T-helper 9 cell (primary cell): Measurements from ENCODE around the gene COQ9.
"Not testable (repeated sequence)": the region's sequence is repeated elsewhere in the genome, so short reads cannot be mapped to it uniquely, and the experiment has no call there.

Experiments
- DNase-seq: peaks from one replicate; pipeline ENCODE4 v3.0.0-alpha.2; 2020

Gene COQ9

DNA sequence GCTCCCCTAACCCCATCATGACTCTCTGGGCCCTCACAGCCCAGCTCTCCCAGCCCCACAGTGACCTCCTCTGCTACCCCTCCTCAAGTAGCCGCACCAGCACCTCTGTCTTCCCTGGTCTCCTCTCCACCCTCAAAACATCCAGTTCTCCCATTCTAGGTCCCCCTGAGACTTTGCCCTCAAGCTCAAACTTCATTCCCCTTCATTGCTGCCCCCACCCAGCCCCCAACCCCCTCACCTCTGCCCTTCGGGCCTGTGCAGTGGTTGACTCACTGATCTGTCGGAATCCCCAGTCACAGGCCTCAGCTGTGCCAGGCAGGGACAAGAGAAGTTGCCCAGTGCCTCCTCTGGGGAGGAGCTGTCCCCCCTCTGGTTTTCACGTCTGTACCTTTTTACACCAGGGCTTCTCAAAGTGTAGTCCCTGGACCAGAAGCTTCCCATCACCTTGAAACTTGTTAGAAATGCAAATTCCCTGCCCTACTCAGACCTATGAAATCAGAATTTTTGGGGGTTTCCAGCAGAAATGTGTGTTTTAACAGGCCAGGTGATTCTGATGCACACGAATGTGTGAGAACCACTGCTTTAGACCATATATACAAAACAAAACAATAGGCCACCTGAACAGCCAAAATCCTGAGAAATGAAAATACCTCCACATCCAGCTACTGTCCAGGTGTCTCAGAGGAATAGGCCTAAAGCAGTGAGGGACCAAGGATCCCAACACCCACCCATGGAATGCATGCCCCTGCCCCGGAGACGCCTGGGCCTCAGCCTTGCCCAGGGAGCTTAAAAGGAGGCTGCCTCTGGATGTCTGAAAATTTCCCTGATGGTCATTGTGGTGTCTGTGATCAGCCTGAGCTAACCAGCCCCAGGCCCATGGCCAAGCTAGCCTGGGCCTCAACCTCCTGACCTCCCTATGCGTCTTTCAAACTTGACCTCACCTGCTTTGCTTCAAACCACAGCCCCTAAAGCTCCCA is 39.9 kb downstream of the COQ9 start:
- no peak for DNase-seq

GRCh38 chr16:57489229-57489628 is 42.0 kb downstream of the COQ9 start:
- DNase-seq = no peak

DNA sequence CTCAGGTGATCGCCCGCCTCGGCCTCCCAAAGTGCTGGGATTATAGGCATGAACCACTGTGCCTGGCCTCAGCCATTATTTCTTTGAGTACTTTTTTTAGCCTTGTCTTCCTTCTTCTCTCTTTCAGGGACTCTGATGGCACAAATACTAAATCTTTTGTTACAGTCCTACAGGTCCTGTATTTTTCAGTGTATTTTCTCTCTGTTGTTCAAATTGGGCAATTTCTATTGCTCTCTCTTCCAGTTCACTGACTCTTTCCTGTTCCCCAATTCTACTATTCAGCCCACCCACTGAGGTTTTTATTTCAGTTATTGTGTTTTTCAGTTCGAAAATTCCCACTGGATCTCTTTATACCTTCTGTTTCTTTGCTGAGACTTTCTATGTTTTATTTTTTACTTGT is 46.5 kb downstream of the COQ9 start:
- no peak for DNase-seq

GRCh38 chr16:57497121-57497520 is 49.8 kb downstream of the COQ9 start:
- DNase-seq = no peak

DNA sequence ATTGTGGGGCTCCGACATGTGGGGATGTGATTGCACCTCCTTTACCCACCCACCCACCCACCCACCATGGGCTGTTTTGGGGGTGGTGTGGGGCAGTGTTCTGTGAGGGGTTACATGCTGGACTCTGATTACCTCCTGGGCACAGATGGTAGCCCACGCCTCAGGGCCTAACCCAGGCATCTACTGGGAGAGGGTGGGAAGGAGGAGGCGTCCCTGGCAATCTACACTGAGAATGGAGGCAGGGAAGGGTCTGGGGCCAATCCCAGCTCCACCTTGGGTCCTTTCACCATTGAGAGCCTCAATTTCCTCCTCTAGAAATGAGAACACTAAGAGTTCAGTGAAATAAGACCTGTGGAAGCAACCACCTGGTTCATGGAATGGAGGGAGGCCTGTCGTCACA is 50.8 kb downstream of the COQ9 start:
- no peak for DNase-seq

- DNase-seq = not testable (repeated sequence)
Measured at GRCh38 chr16:57499941-57500340, 52.7 kb downstream of the COQ9 start.

GRCh38 chr16:57500578-57501111 is 53.4 kb downstream of the COQ9 start:
- DNase-seq = no peak

DNA sequence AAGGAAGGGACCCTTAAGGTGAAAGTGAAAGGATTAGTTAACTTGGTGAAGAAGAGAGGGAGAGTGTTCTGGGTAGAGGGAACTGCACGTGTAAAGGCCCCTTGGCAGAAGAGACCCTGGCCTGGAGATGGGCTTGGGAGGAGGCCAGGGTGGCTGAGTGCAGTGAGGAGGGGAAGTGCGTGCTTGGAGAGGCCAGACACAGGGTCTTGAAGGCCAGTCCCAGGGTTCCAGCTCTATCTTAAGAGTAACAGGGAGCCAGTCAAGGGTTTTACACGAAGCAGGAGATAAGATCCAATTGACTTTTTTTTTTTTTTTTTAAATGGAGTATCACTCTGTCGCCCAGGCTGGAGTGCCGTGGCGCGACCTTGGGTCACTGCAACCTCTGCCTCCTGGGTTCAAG is 54.2 kb downstream of the COQ9 start:
- DNase-seq = no peak

GRCh38 chr16:57502048-57502775 is 54.9 kb downstream of the COQ9 start:
- no peak for DNase-seq

GRCh38 chr16:57503366-57503765 is 56.1 kb downstream of the COQ9 start:
- DNase-seq = no peak

- no peak for DNase-seq
Measured at GRCh38 chr16:57504001-57504400, 56.7 kb downstream of the COQ9 start.

DNA sequence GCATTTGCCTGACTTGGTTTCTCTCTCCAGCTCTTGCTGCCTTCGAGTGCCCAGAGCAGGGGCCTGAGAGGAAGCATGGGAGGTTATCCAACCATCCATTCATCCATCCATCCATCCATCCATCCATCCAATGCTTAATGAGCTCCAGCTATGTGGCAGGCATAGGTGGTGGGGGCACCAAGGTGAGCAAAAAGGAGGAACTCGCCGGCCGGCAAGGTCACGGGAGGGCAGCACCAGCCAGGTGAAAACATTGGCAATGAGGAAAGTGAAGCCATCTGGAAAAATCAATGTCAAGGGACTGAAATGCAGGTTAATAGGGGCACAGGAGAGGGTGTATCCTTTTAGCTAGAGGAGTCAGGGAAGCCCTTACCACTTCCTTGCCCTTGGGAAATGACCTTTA is 57.2 kb downstream of the COQ9 start:
- DNase-seq = no peak

GRCh38 chr16:57505169-57505568 is 57.9 kb downstream of the COQ9 start:
- DNase-seq = no peak

GRCh38 chr16:57507136-57508034 is 60.1 kb downstream of the COQ9 start:
- no peak for DNase-seq

GRCh38 chr16:57508035-57508425 is 60.8 kb downstream of the COQ9 start:
- no peak for DNase-seq

GRCh38 chr16:57509231-57509923 is 62.1 kb downstream of the COQ9 start:
- no peak for DNase-seq

- DNase-seq = no peak
Measured at GRCh38 chr16:57510016-57510871, 63.0 kb downstream of the COQ9 start.
